Ishikawa (cell line): ENCODE data around the gene ASTN2.
A peak's percentile ranks its signal among the peaks of the same experiment; 100 is the strongest.

ENCODE experiments used
- CEBPB ChIP-seq: IDR thresholded peaks from 2 replicates; pipeline ENCODE4 v1.6.1; 2012
- CREB1 ChIP-seq: IDR thresholded peaks from 2 replicates; pipeline ENCODE4 v1.6.1; 2012; ENCODE audit warnings: low read depth
- EGR1 ChIP-seq: IDR thresholded peaks from 2 replicates; pipeline ENCODE4 v1.6.1; 2012
- EP300 ChIP-seq: IDR thresholded peaks from 2 replicates; pipeline ENCODE4 v1.6.1; 2012; ENCODE audit warnings: borderline replicate concordance
- FOXM1 ChIP-seq: IDR thresholded peaks from 2 replicates; pipeline ENCODE4 v1.6.1; 2012; ENCODE audit warnings: low read depth, borderline replicate concordance
- MAX ChIP-seq: IDR thresholded peaks from 2 replicates; pipeline ENCODE4 v1.6.1; 2012
- NFIC ChIP-seq: IDR thresholded peaks from 2 replicates; pipeline ENCODE4 v1.6.1; 2012
- RAD21 ChIP-seq: IDR thresholded peaks from 2 replicates; pipeline ENCODE4 v1.6.1; 2012; ENCODE audit warnings: low read depth
- REST ChIP-seq: IDR thresholded peaks from 2 replicates; pipeline ENCODE4 v1.6.1; 2012; ENCODE audit warnings: low read depth, mild to moderate bottlenecking
- TAF1 ChIP-seq: IDR thresholded peaks from 2 replicates; pipeline ENCODE4 v1.6.1; 2012; ENCODE audit warnings: low read depth, mild to moderate bottlenecking
- TEAD4 ChIP-seq: IDR thresholded peaks from 2 replicates; pipeline ENCODE4 v1.6.1; 2012
- YY1 ChIP-seq: IDR thresholded peaks from 2 replicates; pipeline ENCODE4 v1.6.1; 2012; ENCODE audit warnings: low read depth
- ZBTB7A ChIP-seq: IDR thresholded peaks from 2 replicates; pipeline ENCODE4 v1.6.1; 2012; ENCODE audit warnings: low read depth

GRCh38 chr9:116482740-116483139, 932.1 kb downstream of the ASTN2 start:
- TF ChIP-seq REST (no peak), TEAD4 (peak; percentile 52; the same call in 1 of the 2 replicates), MAX (no peak), CREB1 (no peak), EGR1 (no peak), FOXM1 (no peak), CEBPB (no peak), EP300 (no peak), RAD21 (no peak), TAF1 (no peak), NFIC (peak; percentile 49; the same call in 1 of the 2 replicates), YY1 (no peak), ZBTB7A (no peak)
